Measurements from ENCODE around the gene R3HDM1.

- TF ChIP-seq POLR2A (IDR thresholded peaks at IDR 0.05): no peak
- no peak for TF ChIP-seq CTCF (IDR thresholded peaks at IDR 0.05)
Measured at GRCh38 chr2:135638825-135639224, 107.5 kb downstream of the R3HDM1 start.
